Bone marrow (tissue), 2 donors: Measurements from ENCODE around the gene OSGIN1.
A peak's percentile ranks its signal among the peaks of the same experiment; 100 is the strongest.

Experiments
- DNase-seq, 2 donors: peaks; one replicate each; lab custom pipeline; 2025; lab: John Stamatoyannopoulos, UW

The OSGIN1 gene

GRCh38 chr16:83925957-83926725, 26.9 kb upstream of the OSGIN1 start:
- DNase-seq = no peak

GRCh38 chr16:83926726-83927397, 26.2 kb upstream of the OSGIN1 start:
- DNase-seq = peak in 1 of 2 donors; percentile 14

- no peak for DNase-seq
These were observed 24.5 kb upstream of the OSGIN1 start for GRCh38 chr16:83928341-83929055.

GRCh38 chr16:83929811-83930555, 23.1 kb upstream of the OSGIN1 start:
- DNase-seq = no peak

- no peak for DNase-seq
These were observed 22.1 kb upstream of the OSGIN1 start for GRCh38 chr16:83930730-83931500.

- DNase-seq = no peak
These were observed 21.5 kb upstream of the OSGIN1 start for GRCh38 chr16:83931556-83931955.

GRCh38 chr16:83932304-83932703, 20.7 kb upstream of the OSGIN1 start:
- no peak for DNase-seq

- DNase-seq = no peak
These were observed 19.9 kb upstream of the OSGIN1 start for GRCh38 chr16:83932955-83933673.

- no peak for DNase-seq
These were observed 19.0 kb upstream of the OSGIN1 start for GRCh38 chr16:83933885-83934683.

- no peak for DNase-seq
These were observed 18.4 kb upstream of the OSGIN1 start for GRCh38 chr16:83934684-83934977.

- no peak for DNase-seq
These were observed 17.8 kb upstream of the OSGIN1 start for GRCh38 chr16:83935005-83935857.

- no peak for DNase-seq
These were observed 17.2 kb upstream of the OSGIN1 start for GRCh38 chr16:83935858-83936255.

- DNase-seq = no peak
These were observed 16.4 kb upstream of the OSGIN1 start for GRCh38 chr16:83936581-83937165.

- no peak for DNase-seq
These were observed 15.8 kb upstream of the OSGIN1 start for GRCh38 chr16:83937267-83937666.

GRCh38 chr16:83937922-83938885, 14.8 kb upstream of the OSGIN1 start:
- DNase-seq = no peak

GRCh38 chr16:83939266-83939855, 13.7 kb upstream of the OSGIN1 start:
- no peak for DNase-seq

- no peak for DNase-seq
These were observed 12.9 kb upstream of the OSGIN1 start for GRCh38 chr16:83940119-83940518.
